ELF-1 (cell line): Measurements from ENCODE around the gene ZNF830.
A peak's percentile ranks its signal among the peaks of the same experiment; 100 is the strongest.
"Not testable (repeated sequence)": the region's sequence is repeated elsewhere in the genome, so short reads cannot be mapped to it uniquely, and the experiment has no call there.

ENCODE experiments used
- DNase-seq: peaks from one replicate; pipeline ENCODE4 v3.0.0-alpha.2; 2016; ENCODE audit warnings: low read depth, low spot score

The ZNF830 gene

GRCh38 chr17:34961093-34961911 lies at the start of gene ZNF830, which contains the start of gene CCT6B:
TSS of gene ZNF830 (plus strand) at chr17:34961540. CDS start at chr17:34961567, 27 bp downstream.
TSS of gene CCT6B (minus strand) at chr17:34961460. CDS start at chr17:34961393, 67 bp downstream.
- peak; percentile 95 for DNase-seq

DNA sequence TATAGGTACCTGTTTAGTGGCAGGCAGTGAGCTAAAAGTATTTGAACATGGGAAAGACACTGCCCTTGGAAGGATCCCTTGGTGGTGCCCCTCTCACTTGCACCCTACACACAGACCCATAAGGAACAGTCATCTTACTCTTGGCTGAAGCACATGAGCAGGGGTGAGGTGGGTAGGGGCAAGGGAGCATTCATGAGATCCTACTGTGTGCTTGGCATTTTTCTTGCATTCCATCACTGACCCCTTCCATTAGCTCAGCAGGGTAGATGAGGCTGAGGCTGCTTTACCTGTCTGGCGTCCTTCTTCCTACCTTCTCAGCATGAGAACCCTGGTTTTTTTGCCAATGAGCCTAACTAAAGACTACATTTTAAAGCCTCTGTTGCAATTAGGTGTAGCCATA lies 48.3 kb upstream of the ZNF830 start:
- DNase-seq, result peak; percentile 14

GRCh38 chr17:34916120-34916519 lies 45.2 kb upstream of the ZNF830 start:
- DNase-seq, result no peak

- no peak for DNase-seq
Measured at GRCh38 chr17:34917381-34917780, 44.0 kb upstream of the ZNF830 start.

DNA sequence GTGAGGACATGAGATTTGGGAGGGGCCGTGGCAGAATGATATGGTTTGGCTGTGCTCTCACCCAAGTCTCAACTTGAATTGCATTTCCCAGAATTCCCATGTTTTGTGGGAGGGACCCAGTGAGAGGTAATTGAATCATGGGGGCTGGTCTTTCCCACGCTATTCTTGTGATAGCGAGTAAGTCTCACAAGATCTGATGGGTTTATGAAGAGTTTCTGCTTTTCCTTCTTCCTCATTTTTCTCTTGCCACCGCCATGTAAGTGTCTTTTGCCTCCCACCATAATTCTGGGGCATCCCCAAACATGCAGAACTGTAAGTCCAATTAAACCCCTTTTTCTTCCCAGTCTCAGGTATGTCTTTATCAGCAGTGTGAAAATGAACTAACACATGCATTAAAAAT lies 40.7 kb upstream of the ZNF830 start:
- no peak for DNase-seq

- DNase-seq, result no peak
Measured at GRCh38 chr17:34926661-34927060, 34.7 kb upstream of the ZNF830 start.

DNA sequence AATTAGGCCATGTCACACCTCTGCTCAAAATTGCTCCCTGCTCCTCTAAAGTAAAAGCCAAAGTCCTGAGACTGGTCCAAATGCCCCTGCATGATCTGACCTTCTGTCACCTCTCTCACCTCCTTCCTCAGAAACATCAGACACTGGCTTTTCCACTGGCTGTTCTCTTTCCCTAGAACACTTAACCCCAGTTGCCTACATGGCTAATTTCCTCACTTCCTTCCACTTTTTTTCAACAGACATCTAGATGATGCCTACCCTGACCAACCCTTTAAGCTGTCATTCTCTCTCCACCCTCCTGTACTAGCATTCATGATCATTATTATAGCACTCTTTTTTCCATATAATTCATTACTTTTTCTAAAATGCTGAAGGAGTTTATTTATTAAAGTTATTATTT lies 31.1 kb upstream of the ZNF830 start:
- no peak for DNase-seq

DNA sequence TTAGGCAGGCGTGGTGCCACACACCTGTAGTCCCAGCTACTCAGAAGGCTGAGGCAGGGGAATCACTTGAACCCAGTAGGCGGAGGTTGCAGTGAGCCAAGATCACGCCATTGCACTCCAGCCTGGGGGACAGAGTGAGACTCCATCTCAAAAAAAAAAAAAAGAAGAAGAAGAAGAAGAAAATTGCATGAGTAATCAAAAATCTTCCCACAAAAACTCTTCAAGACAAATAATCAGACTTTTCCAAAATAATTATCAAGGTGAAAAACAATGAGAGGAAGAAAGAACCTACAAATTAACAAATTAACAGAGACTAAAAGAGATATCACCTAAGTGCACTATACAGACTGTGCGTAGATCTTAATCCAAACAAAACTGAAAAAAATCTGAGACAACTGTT lies 10.6 kb upstream of the ZNF830 start:
- not testable (repeated sequence) for DNase-seq

DNA sequence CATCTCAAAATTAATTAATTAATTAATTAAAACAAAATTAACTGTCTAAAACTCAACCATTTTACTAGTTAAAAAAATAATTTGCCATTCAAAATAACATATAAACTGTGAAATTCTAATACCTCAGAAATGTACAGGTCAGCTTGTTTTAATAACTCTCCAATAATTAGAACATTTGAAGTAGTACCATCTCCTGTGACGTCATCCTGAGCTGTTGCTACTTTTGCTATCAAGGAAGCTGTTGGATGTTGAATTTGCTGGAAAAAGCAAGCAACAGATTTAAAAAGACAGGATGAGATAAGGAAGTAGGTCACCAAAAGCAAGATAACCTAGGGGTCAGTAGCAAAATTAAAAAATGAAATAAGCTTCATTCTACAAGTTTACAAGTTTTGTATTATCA lies 2.9 kb upstream of the ZNF830 start:
- no peak for DNase-seq

GRCh38 chr17:34974179-34974578 lies 12.8 kb downstream of the ZNF830 start:
- no peak for DNase-seq

DNA sequence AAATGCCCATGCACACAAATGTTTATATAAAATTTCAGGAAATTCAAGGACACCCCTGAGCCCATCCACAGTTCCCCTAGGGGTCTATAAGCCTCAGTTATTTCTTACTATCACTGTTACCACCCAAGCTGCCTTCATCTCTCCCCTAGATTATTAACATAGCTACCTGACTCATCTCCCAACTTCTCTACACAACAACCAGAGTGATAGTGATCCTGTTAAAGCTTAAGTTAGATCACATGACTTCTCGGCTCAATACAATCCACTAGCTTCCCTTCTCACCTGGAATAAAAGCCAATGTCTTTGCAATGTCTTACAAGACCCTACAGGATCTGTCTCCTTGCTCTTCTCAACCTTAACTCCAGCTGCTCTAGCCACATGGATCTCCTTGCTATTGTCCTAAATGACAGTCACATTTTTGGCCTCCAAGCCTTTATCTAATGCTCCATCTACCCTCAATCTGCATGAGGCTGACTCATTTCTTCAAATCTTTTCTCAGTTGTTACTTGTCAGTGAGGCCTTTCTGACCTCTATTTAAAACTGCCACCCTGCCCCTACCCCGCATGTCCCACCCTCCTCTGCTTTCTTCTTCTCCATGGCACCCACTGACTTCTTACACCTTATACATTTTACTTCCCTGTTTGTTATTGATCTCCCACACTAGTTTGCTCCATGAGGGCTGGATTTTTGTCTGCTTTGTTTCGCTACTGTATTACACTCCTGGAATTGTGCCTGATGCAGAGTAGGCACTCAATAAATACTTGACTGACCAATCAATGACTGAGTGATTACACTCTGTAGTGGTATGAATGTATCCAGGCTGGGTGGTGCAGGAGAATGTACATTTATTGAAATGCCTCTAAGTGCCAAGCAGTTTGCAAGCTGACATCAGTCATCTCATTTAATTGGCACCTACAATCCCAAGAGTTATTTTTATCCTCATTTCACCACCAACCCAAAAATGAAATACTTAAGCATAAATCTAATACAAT lies 13.8 kb downstream of the ZNF830 start:
- no peak for DNase-seq

- no peak for DNase-seq
Measured at GRCh38 chr17:34979153-34979552, 17.8 kb downstream of the ZNF830 start.

GRCh38 chr17:34979650-34980352 lies 18.5 kb downstream of the ZNF830 start:
- DNase-seq, result peak; percentile 44

GRCh38 chr17:34980353-34980680 lies 19.0 kb downstream of the ZNF830 start, which contains the start of gene LIG3:
TSS of gene LIG3 (plus strand) at chr17:34980512. CDS start at chr17:34983006, 2,494 bp downstream.
- peak; percentile 96 for DNase-seq

DNA sequence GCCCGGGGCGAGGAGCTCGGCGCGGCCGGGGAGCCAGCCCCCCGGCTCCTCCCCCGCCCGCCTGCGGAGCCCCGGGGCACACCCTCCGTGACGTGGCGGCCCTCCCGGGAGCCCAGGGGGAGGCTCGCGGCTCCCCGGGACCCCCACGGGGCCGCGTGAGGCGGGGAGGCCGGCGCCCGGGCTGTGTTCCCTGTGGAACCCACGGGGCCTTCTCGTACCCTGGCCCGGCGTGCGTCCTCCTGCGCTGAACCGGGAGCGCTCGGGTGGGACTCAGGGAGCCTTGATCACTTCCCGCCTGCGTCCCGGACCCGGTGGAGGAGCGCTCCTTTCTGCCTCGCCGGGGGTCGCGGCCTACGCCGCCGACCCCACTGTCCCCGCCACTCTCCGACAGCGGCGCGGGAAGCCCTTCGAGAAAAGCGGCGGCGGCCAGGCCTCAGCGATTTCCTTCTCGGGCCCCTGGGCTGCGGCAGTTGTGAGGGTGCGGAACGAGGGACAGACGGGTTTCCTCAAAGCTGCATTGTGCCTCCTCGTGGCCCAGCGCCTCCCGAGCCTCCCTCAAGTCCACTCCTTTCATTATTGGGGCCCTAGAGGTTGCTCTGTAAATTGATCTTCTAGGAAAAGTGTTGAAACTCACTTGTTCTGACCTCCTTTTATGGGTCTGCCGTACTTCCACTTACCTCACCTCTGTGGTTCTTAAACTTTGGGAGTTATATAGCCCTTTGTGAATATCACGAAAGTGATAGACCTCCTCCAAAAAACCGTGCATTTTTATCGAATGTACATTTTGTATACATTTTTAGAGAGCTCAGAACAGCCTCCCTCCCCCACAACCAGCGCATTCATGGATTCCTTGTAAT lies 19.6 kb downstream of the ZNF830 start:
- peak; percentile 79 for DNase-seq

DNA sequence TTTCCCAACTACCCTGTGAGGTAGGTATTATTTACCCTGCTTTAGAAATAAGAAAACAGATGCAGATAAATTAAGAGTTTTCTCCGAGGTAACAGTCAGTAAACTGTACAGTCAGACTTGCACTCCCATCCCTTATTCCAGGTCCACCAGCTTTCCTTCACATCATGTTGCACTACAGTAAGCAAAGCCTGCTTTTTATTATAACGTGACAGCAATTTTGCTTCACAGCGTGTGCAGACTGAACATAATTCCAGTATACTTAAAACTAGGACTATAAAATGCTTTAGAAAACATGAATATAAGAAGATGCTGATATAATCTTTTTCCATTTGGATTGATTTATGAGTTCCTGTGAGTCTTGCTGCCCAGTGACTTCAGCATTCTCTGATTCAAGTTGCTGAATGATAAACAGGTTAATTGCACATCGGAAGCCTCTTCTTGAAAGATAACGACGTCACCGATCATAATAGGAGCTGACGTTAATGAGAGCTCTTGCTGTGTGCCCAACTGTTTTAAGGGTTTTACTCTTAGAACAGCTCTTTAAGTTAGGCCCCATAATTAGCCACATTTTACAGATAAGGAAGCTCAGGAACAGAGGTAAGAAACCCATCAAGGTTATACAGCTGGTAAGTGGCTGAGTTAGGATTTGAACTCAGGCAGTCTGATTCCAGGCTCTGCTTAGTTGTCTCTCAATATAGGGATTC lies 20.4 kb downstream of the ZNF830 start:
- no peak for DNase-seq

- no peak for DNase-seq
Measured at GRCh38 chr17:34987232-34987631, 25.9 kb downstream of the ZNF830 start.

DNA sequence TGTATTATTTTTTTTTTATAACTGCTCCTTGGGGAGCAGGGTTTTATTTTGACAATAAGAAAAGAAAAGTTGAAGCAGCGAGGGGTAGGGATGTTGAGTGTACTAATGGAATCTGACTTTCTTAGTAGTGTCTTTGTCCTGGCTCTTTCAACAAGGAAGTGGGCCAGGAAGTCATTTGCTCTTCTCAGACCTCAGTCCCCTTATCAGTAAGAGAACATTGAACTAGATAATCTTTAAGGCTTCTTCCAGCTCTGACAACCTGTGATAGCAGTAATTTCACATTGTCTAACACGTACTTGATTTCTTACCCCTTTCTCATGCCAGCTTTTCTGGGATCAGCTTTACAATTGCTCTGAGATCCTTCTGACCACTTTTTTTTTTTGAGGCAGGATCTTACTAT lies 27.3 kb downstream of the ZNF830 start:
- DNase-seq, result no peak

DNA sequence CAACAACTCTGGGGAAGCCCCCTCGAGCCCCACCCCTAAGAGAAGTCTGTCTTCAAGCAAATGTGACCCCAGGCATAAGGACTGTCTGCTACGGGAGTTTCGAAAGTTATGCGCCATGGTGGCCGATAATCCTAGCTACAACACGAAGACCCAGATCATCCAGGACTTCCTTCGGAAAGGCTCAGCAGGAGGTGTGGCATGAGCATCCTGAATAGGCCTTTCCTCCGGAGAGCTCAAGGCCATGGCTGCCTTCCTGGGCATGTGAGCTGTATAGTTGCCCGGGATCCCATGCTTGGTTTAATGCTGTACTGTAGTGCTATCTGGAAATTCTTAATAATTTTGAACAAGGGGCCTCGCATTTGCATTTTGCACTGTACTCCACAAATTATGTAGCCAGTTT lies 28.1 kb downstream of the ZNF830 start:
- no peak for DNase-seq

GRCh38 chr17:34990921-34991365 lies 29.6 kb downstream of the ZNF830 start:
- no peak for DNase-seq
